ENCODE data around the gene EZH2.

Gene EZH2

GRCh38 chr7:148884049-148884298 lies at the start of gene EZH2:
Gene EZH2, minus strand, starts transcription at chr7:148884291. Its CDS starts 36,993 bp downstream, at chr7:148847298.
- no peak for DNase-seq

GRCh38 chr7:148931470-148931869 lies 47.4 kb upstream of the EZH2 start:
- no peak for DNase-seq

- no peak for DNase-seq
Observed at GRCh38 chr7:148930335-148930734, 46.2 kb upstream of the EZH2 start.

- DNase-seq, result no peak
Observed at GRCh38 chr7:148929176-148929575, 45.1 kb upstream of the EZH2 start.

- DNase-seq, result no peak
Observed at GRCh38 chr7:148927123-148928045, 43.3 kb upstream of the EZH2 start.

- no peak for DNase-seq
Observed at GRCh38 chr7:148925836-148926235, 41.7 kb upstream of the EZH2 start.

- DNase-seq, result no peak
Observed at GRCh38 chr7:148924011-148924410, 39.9 kb upstream of the EZH2 start.

GRCh38 chr7:148921806-148922205 lies 37.7 kb upstream of the EZH2 start:
- no peak for DNase-seq

- DNase-seq, result no peak
Observed at GRCh38 chr7:148921189-148921588, 37.1 kb upstream of the EZH2 start.

- no peak for DNase-seq
Observed at GRCh38 chr7:148919859-148920258, 35.8 kb upstream of the EZH2 start.

- DNase-seq, result no peak
Observed at GRCh38 chr7:148918058-148918596, 34.0 kb upstream of the EZH2 start.

GRCh38 chr7:148916186-148916585 lies 32.1 kb upstream of the EZH2 start:
- DNase-seq, result no peak

GRCh38 chr7:148915211-148915610 lies 31.1 kb upstream of the EZH2 start:
- no peak for DNase-seq

- no peak for DNase-seq
Observed at GRCh38 chr7:148914208-148914777, 30.2 kb upstream of the EZH2 start.

GRCh38 chr7:148912758-148913541 lies 28.9 kb upstream of the EZH2 start:
- DNase-seq, result peak; percentile 36

- no peak for DNase-seq
Observed at GRCh38 chr7:148912151-148912550, 28.1 kb upstream of the EZH2 start.

GRCh38 chr7:148911626-148912025 lies 27.5 kb upstream of the EZH2 start:
- DNase-seq, result no peak

- no peak for DNase-seq
Observed at GRCh38 chr7:148909568-148909967, 25.5 kb upstream of the EZH2 start.

GRCh38 chr7:148906707-148907498 lies 22.8 kb upstream of the EZH2 start:
- DNase-seq, result no peak

GRCh38 chr7:148905093-148905666 lies 21.1 kb upstream of the EZH2 start:
- DNase-seq, result no peak

- DNase-seq, result no peak
Observed at GRCh38 chr7:148903504-148903903, 19.4 kb upstream of the EZH2 start.

GRCh38 chr7:148901178-148901577 lies 17.1 kb upstream of the EZH2 start:
- no peak for DNase-seq
